ENCODE data around the gene PSMF1. TPM values are rescaled to one million over a fixed set of nuclear protein-coding genes. Genes with fewer than 3 reads are reported as not detected.
"Not testable (repeated sequence)": the region's sequence is repeated elsewhere in the genome, so short reads cannot be mapped to it uniquely, and the experiment has no call there.

The PSMF1 gene
- total RNA-seq, 6 experiments from 2014 or later: 179 to 208 (median 199) TPM

DNA sequence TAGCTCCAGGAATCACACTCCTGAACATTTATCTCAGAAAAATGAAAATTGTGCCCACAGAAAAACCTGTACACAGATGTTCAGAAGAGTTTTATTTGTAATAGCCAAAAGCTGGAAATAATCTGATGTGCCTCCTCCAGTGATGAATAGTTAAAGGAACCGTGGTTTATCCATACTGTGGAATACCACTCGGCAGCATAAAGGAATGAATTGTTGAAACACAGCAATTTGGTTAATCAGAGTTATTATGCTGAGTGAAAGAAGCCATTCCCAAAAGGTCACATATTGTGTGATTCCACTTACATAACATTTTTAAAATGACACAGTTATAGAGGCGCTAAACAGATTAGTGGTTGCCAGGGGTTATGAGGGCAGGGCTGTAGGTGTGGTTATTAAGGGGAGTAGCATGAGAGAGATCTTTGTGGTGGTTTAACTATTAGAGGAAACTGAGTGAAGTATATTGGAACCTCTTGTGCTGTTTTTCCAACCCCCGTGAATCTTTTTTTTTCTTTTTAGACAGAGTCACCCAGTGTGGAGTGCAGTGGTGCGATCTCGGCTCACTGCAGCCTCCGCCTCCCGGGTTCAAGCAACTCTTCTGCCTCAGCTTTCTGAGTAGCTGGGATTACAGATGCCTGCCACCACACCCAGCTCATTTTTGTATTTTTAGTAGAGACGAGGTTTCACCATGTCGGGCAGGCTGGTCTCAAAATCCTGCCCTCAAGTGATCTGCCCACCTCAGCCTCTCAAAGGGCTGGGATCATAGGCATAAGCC is 26.2 kb downstream of the PSMF1 start:
- no peak overlapping the region for H3K27ac Mint-ChIP-seq
- H3K9me3 Mint-ChIP-seq: no peaks in the 10 kb centered on the region
- peaks cover 16% of the 10 kb centered on the region for H3K36me3 Mint-ChIP-seq (ENCODE audit: low read depth)
- H3K27me3 Mint-ChIP-seq (ENCODE audit: insufficient read depth): no peaks in the 10 kb centered on the region
- H3K4me3 Mint-ChIP-seq: no peak overlapping the region
- TF ChIP-seq, protein P1, sequence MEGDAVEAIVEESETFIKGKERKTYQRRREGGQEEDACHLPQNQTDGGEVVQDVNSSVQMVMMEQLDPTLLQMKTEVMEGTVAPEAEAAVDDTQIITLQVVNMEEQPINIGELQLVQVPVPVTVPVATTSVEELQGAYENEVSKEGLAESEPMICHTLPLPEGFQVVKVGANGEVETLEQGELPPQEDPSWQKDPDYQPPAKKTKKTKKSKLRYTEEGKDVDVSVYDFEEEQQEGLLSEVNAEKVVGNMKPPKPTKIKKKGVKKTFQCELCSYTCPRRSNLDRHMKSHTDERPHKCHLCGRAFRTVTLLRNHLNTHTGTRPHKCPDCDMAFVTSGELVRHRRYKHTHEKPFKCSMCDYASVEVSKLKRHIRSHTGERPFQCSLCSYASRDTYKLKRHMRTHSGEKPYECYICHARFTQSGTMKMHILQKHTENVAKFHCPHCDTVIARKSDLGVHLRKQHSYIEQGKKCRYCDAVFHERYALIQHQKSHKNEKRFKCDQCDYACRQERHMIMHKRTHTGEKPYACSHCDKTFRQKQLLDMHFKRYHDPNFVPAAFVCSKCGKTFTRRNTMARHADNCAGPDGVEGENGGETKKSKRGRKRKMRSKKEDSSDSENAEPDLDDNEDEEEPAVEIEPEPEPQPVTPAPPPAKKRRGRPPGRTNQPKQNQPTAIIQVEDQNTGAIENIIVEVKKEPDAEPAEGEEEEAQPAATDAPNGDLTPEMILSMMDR (IDR thresholded peaks at IDR 0.05): no peak
- H3K4me1 Mint-ChIP-seq (ENCODE audit: low read depth): no peaks in the 10 kb centered on the region
- no peak for DNase-seq

DNA sequence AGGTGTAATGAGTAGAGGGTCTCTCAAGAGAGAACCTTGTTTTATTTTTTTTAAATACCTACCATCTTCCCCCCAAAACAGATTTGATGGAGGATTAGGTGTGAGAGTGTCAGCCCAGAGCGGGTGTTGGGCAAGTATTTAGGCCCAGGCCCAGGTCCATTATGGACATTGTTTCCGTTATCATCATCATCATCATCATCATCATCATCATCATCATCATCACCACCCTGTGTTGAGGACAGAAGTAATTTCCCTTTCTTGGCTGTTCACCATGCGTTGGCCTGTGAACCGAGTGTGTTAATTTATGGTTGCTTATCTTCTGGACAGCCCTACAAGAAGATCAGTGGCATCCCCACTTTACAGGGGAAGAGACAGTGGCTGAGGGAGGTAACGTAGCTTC is 28.6 kb downstream of the PSMF1 start:
- DNase-seq: no peak
- TF ChIP-seq, protein P1 (IDR thresholded peaks at IDR 0.05): no peak
- Mint-ChIP-seq H3K4me3 (no peak overlapping the region), H3K27me3 (ENCODE audit: insufficient read depth) (peaks cover 2% of the 10 kb centered on the region; the same call in 1 of the 2 replicates), H3K4me1 (ENCODE audit: low read depth) (no peaks in the 10 kb centered on the region), H3K36me3 (ENCODE audit: low read depth) (peaks cover 5% of the 10 kb centered on the region), H3K9me3 (no peaks in the 10 kb centered on the region), H3K27ac (no peak overlapping the region)

DNA sequence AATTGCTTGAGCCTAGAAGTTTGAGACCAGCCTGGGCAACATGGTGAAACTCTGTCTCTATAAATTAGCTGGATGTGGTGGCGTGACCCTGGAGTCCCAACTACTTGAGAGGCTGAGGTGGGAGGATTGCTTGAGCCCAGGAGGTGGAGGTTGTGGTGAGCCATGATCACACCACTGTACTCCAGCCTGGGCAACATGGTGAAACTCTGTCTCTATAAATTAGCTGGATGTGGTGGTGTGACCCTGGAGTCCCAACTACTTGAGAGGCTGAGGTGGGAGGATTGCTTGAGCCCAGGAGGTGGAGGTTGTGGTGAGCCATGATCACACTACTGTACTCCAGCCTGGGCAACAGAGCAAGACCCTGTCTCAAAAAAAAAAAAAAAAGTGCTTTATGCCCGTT is 31.4 kb downstream of the PSMF1 start:
- H3K27ac Mint-ChIP-seq; H3K9me3 Mint-ChIP-seq; H3K4me1 Mint-ChIP-seq (ENCODE audit: low read depth); H3K27me3 Mint-ChIP-seq (ENCODE audit: insufficient read depth); H3K4me3 Mint-ChIP-seq; DNase-seq: not testable (repeated sequence)
- H3K36me3 Mint-ChIP-seq (ENCODE audit: low read depth): peaks cover 22% of the 10 kb centered on the region

DNA sequence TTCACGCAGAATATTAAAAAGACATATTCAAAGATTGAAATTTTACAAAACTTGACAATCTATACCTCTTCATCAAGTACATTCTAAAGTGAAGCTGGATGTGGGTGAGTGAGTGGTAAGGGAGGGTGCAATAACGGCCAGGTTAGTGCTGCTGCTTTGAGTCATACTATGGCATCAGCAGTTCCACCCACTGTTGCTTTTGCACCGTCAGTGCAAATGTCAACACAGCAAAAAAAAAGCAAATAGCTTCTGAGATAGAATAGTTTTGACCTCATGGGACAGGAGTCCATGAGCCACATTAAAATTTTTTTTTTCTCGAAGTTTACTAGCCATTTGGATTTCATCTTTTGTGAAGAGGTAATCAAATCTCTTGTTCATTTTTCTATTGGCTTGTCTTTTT is 31.8 kb downstream of the PSMF1 start:
- no peaks in the 10 kb centered on the region for H3K4me1 Mint-ChIP-seq (ENCODE audit: low read depth)
- DNase-seq: no peak
- H3K9me3 Mint-ChIP-seq: no peaks in the 10 kb centered on the region
- H3K27ac Mint-ChIP-seq: no peak overlapping the region
- H3K36me3 Mint-ChIP-seq (ENCODE audit: low read depth): peaks cover 26% of the 10 kb centered on the region
- peaks cover 2% of the 10 kb centered on the region; the same call in 1 of the 2 replicates for H3K27me3 Mint-ChIP-seq (ENCODE audit: insufficient read depth)
- H3K4me3 Mint-ChIP-seq: no peak overlapping the region
- TF ChIP-seq, protein P1 (IDR thresholded peaks at IDR 0.05): no peak

DNA sequence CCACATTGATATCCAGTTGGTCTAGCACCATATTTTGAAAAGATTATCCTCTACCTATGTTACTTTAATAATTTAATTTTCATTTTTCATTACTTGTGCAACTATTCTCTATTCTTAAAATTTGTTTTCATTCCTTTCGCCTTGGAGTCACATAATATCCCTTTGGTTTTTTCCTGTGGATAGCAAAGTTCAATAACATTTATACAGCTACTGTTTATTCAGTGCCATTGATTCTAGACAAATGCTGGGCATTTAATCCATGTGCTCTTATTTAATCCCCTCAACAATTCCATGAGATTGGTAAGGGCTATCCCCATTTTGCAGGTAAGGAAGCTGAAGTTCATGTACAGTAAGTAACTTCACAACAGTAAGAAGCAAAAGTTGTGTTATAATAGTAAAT is 32.6 kb downstream of the PSMF1 start:
- H3K36me3 Mint-ChIP-seq (ENCODE audit: low read depth): peaks cover 34% of the 10 kb centered on the region
- H3K4me1 Mint-ChIP-seq (ENCODE audit: low read depth): no peaks in the 10 kb centered on the region
- H3K27me3 Mint-ChIP-seq (ENCODE audit: insufficient read depth): peaks cover 2% of the 10 kb centered on the region; the same call in 1 of the 2 replicates
- no peak for DNase-seq
- no peak overlapping the region for H3K27ac Mint-ChIP-seq
- no peaks in the 10 kb centered on the region for H3K9me3 Mint-ChIP-seq
- TF ChIP-seq, protein P1 (IDR thresholded peaks at IDR 0.05): no peak
- H3K4me3 Mint-ChIP-seq: no peak overlapping the region

DNA sequence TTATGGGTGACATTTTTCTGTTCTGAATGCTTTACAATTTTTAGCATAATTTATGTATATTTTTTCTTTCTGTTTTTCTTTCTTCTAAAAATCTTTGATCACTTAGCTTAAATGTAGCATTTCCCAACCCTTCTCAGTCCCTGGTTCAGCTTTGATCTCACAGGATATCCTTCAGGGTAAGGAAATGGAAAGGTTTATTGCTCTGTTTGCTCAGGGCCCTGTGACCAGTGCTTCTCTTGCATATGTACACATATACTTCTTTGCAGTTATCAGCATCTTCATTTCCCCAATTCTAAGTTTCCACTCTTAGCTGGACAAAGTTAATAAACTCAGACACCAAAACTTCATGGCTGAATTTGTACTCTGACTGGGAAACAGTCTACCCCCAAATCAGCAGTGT is 35.8 kb downstream of the PSMF1 start:
- Mint-ChIP-seq H3K9me3 (no peaks in the 10 kb centered on the region), H3K27me3 (ENCODE audit: insufficient read depth) (peaks cover 2% of the 10 kb centered on the region), H3K36me3 (ENCODE audit: low read depth) (peaks cover 38% of the 10 kb centered on the region), H3K4me3 (no peak overlapping the region), H3K27ac (no peak overlapping the region), H3K4me1 (ENCODE audit: low read depth) (no peaks in the 10 kb centered on the region)
- no peak for DNase-seq
- TF ChIP-seq, protein P1 (IDR thresholded peaks at IDR 0.05): no peak

Data from HFFc6 (cell line).